Activated CD4-positive, alpha-beta T cell treated with anti-CD3 and anti-CD28 coated beads, Interleukin-2, amount 10 ng/mL, durations not matched to agents 7 days and 5 days (primary cell): ENCODE results near the gene MBD6. TPM values are rescaled to one million over a fixed set of nuclear protein-coding genes. Genes with fewer than 3 reads are reported as not detected.
"Not testable (repeated sequence)": the region's sequence is repeated elsewhere in the genome, so short reads cannot be mapped to it uniquely, and the experiment has no call there.

Source experiments
- CTCF ChIA-PET: fragments of 350-600 bp; sonication (Branson Sonifier 250); formaldehyde crosslinking; loops from one replicate; lab custom pipeline; 2021; ENCODE audit warnings: antibody characterized with exemption; lab: Charles Lee
- POLR2A ChIA-PET: fragments of 350-600 bp; sonication (Branson Sonifier 250); formaldehyde crosslinking; loops from one replicate; lab custom pipeline; 2021; ENCODE audit warnings: antibody characterized with exemption; lab: Charles Lee
- DNase-seq: peaks from one replicate; pipeline ENCODE4 v3.0.0-alpha.2; 2020
- H3K27ac Mint-ChIP-seq: one replicate; pipeline ENCODE4 v1.8.0; 2021; ENCODE audit warnings: mild to moderate bottlenecking, moderate library complexity, mixed read lengths
- H3K27me3 Mint-ChIP-seq: one replicate; pipeline ENCODE4 v1.8.0; 2021; ENCODE audit warnings: mixed read lengths
- H3K36me3 Mint-ChIP-seq: one replicate; pipeline ENCODE4 v1.8.0; 2021; ENCODE audit warnings: low read depth, mixed read lengths
- H3K4me1 Mint-ChIP-seq: one replicate; pipeline ENCODE4 v1.8.0; 2021; ENCODE audit warnings: mixed read lengths
- H3K4me3 Mint-ChIP-seq: one replicate; pipeline ENCODE4 v1.8.0; 2021; ENCODE audit warnings: mild to moderate bottlenecking, moderate library complexity, mixed read lengths
- H3K9me3 Mint-ChIP-seq: one replicate; pipeline ENCODE4 v1.8.0; 2021; ENCODE audit warnings: mixed read lengths
- total RNA-seq, 2 experiments: library from RNA; stranded (reverse); gene quantifications; one replicate each; pipeline ENCODE4 v1.2.3, GENCODE V29; 2021

MBD6 gene
- total RNA-seq, 2 experiments from 2014 or later, result 66.0 to 80.1 TPM

- Mint-ChIP-seq H3K9me3 (no peaks in the 10 kb centered on the region), H3K4me3 (no peak overlapping the region), H3K27me3 (no peaks in the 10 kb centered on the region), H3K36me3 (peaks cover 49% of the 10 kb centered on the region), H3K4me1 (peaks cover 31% of the 10 kb centered on the region), H3K27ac (peak overlapping the region; percentile 51)
- POLR2A ChIA-PET, result no interaction called here
- peak; percentile 30 for DNase-seq
- CTCF ChIA-PET, result interaction anchor here (1.0 to 1.5 kb wide), 5 partner anchors 9 to 33 kb away, joined by 3 to 4 read pairs (median 4); no protein-coding TSS in a partner anchor
These were observed 31.0 kb upstream of the MBD6 start for GRCh38 chr12:57491393-57492280.

GRCh38 chr12:57495051-57495701 lies 27.4 kb upstream of the MBD6 start:
- H3K27me3 Mint-ChIP-seq, H3K9me3 Mint-ChIP-seq, DNase-seq, POLR2A ChIA-PET, H3K4me3 Mint-ChIP-seq, H3K4me1 Mint-ChIP-seq, CTCF ChIA-PET: not testable (repeated sequence)
- Mint-ChIP-seq H3K36me3 (peaks cover 62% of the 10 kb centered on the region), H3K27ac (peak overlapping the region; percentile 50)

GRCh38 chr12:57496822-57497221 lies 25.8 kb upstream of the MBD6 start:
- no peak for DNase-seq
- Mint-ChIP-seq H3K27me3 (no peaks in the 10 kb centered on the region), H3K36me3 (peaks cover 63% of the 10 kb centered on the region), H3K9me3 (no peaks in the 10 kb centered on the region), H3K4me3 (no peak overlapping the region), H3K27ac (no peak overlapping the region), H3K4me1 (peaks cover 3% of the 10 kb centered on the region)
- ChIA-PET POLR2A (no interaction called here), CTCF (interaction anchor here (1.0 to 1.7 kb wide), 4 partner anchors 16 to 129 kb away, joined by 3 to 6 read pairs (median 3); no protein-coding TSS in a partner anchor)

- no peaks in the 10 kb centered on the region for H3K9me3 Mint-ChIP-seq
- POLR2A ChIA-PET, result no interaction called here
These were observed 25.1 kb upstream of the MBD6 start for GRCh38 chr12:57497223-57498131.

GRCh38 chr12:57498132-57498502 lies 24.5 kb upstream of the MBD6 start:
- no peaks in the 10 kb centered on the region for H3K4me1 Mint-ChIP-seq
- DNase-seq, result no peak
- ChIA-PET CTCF (interaction anchor here (1.0 to 1.7 kb wide), 3 partner anchors 19 to 40 kb away, joined by 3 to 6 read pairs (median 3); no protein-coding TSS in a partner anchor), POLR2A (no interaction called here)
- H3K9me3 Mint-ChIP-seq, result no peaks in the 10 kb centered on the region
- H3K4me3 Mint-ChIP-seq, result no peak overlapping the region
- no peaks in the 10 kb centered on the region for H3K27me3 Mint-ChIP-seq
- H3K36me3 Mint-ChIP-seq, result peaks cover 62% of the 10 kb centered on the region
- H3K27ac Mint-ChIP-seq, result no peak overlapping the region

More at GRCh38 chr12:57497223-57498131, 25.1 kb upstream of the MBD6 start:
- CTCF ChIA-PET, result interaction anchor here (1.0 to 1.7 kb wide), 4 partner anchors 15 to 39 kb away, joined by 3 to 6 read pairs (median 3); no protein-coding TSS in a partner anchor
- H3K4me1 Mint-ChIP-seq, result peaks cover 3% of the 10 kb centered on the region
- no peak for DNase-seq
- H3K4me3 Mint-ChIP-seq, result no peak overlapping the region
- peaks cover 63% of the 10 kb centered on the region for H3K36me3 Mint-ChIP-seq
- H3K27me3 Mint-ChIP-seq, result no peaks in the 10 kb centered on the region
- H3K27ac Mint-ChIP-seq, result no peak overlapping the region

GRCh38 chr12:57498571-57498970 lies 24.1 kb upstream of the MBD6 start:
- Mint-ChIP-seq H3K36me3 (peaks cover 65% of the 10 kb centered on the region), H3K4me3 (no peak overlapping the region), H3K27ac (no peak overlapping the region), H3K9me3 (no peaks in the 10 kb centered on the region), H3K27me3 (no peaks in the 10 kb centered on the region), H3K4me1 (no peaks in the 10 kb centered on the region)
- ChIA-PET POLR2A (no interaction called here), CTCF (no interaction called here)
- no peak for DNase-seq

- CTCF ChIA-PET, result interaction anchor here (1.3 to 2.7 kb wide), 2 partner anchors 12 to 17 kb away, joined by 3 to 7 read pairs; no protein-coding TSS in a partner anchor
- H3K36me3 Mint-ChIP-seq, result peaks cover 74% of the 10 kb centered on the region
- no peaks in the 10 kb centered on the region for H3K27me3 Mint-ChIP-seq
- no peak for DNase-seq
- no peaks in the 10 kb centered on the region for H3K4me1 Mint-ChIP-seq
- no peaks in the 10 kb centered on the region for H3K9me3 Mint-ChIP-seq
- no peak overlapping the region for H3K4me3 Mint-ChIP-seq
- POLR2A ChIA-PET, result no interaction called here
- no peak overlapping the region for H3K27ac Mint-ChIP-seq
These were observed 22.4 kb upstream of the MBD6 start for GRCh38 chr12:57500213-57500612.

- H3K9me3 Mint-ChIP-seq, H3K4me1 Mint-ChIP-seq, DNase-seq, POLR2A ChIA-PET, H3K27ac Mint-ChIP-seq, H3K27me3 Mint-ChIP-seq, H3K4me3 Mint-ChIP-seq: not testable (repeated sequence)
- H3K36me3 Mint-ChIP-seq, result peaks cover 69% of the 10 kb centered on the region
- CTCF ChIA-PET, result interaction anchor here (1.2 to 3.6 kb wide), 4 partner anchors 12 to 18 kb away, joined by 4 to 16 read pairs (median 7); partner anchors contain the start of gene DDIT3
These were observed 20.2 kb upstream of the MBD6 start for GRCh38 chr12:57502311-57502969.

- DNase-seq, H3K27ac Mint-ChIP-seq, H3K4me3 Mint-ChIP-seq, H3K4me1 Mint-ChIP-seq, CTCF ChIA-PET, H3K9me3 Mint-ChIP-seq, H3K27me3 Mint-ChIP-seq, POLR2A ChIA-PET: not testable (repeated sequence)
- peaks cover 52% of the 10 kb centered on the region for H3K36me3 Mint-ChIP-seq
These were observed 16.1 kb upstream of the MBD6 start for GRCh38 chr12:57506541-57506940.

GRCh38 chr12:57507796-57508195 lies 14.8 kb upstream of the MBD6 start:
- CTCF ChIA-PET, H3K27me3 Mint-ChIP-seq, H3K9me3 Mint-ChIP-seq, H3K27ac Mint-ChIP-seq, H3K4me3 Mint-ChIP-seq, H3K4me1 Mint-ChIP-seq, POLR2A ChIA-PET, DNase-seq: not testable (repeated sequence)
- H3K36me3 Mint-ChIP-seq, result peaks cover 56% of the 10 kb centered on the region

GRCh38 chr12:57511161-57511560 lies 11.5 kb upstream of the MBD6 start:
- H3K4me1 Mint-ChIP-seq, result peaks cover 2% of the 10 kb centered on the region
- H3K9me3 Mint-ChIP-seq, result no peaks in the 10 kb centered on the region
- peaks cover 56% of the 10 kb centered on the region for H3K36me3 Mint-ChIP-seq
- H3K27ac Mint-ChIP-seq, result no peak overlapping the region
- CTCF ChIA-PET, result interaction anchor here (1.6 kb wide), 1 partner anchor 32 kb away, joined by 6 read pairs; no protein-coding TSS in a partner anchor
- DNase-seq, result no peak
- H3K4me3 Mint-ChIP-seq, result no peak overlapping the region
- POLR2A ChIA-PET, result no interaction called here
- H3K27me3 Mint-ChIP-seq, result no peaks in the 10 kb centered on the region
